Adipocyte (in vitro differentiated cells): Measurements from ENCODE around the gene ATG4A.

Experiments used
- DNase-seq: peaks from one replicate; pipeline ENCODE4 v3.0.0-alpha.2; 2015; ENCODE audit warnings: low read depth
- H3K27me3 ChIP-seq: replicated peaks from 2 replicates; pipeline ENCODE4 v1.7.0; 2013; ENCODE audit warnings: mild to moderate bottlenecking, low read length, moderate library complexity; ENCODE audit not compliant: control insufficient read depth, insufficient read depth
- H3K36me3 ChIP-seq: 2 replicates; pipeline ENCODE4 v1.7.0; 2013; ENCODE audit warnings: low read length, mild to moderate bottlenecking, moderate library complexity; ENCODE audit not compliant: control insufficient read depth, insufficient read depth, severe bottlenecking
- H3K4me1 ChIP-seq: 2 replicates; pipeline ENCODE4 v1.7.0; 2013; ENCODE audit warnings: mild to moderate bottlenecking, low read length, moderate library complexity; ENCODE audit not compliant: control insufficient read depth, insufficient read depth
- H3K4me3 ChIP-seq: 2 replicates; pipeline ENCODE4 v1.7.0; 2013; ENCODE audit warnings: mild to moderate bottlenecking, low read length, moderate library complexity
- H3K9ac ChIP-seq: 2 replicates; pipeline ENCODE4 v1.7.0; 2013; ENCODE audit warnings: mild to moderate bottlenecking, low read length, moderate library complexity
- H3K9me3 ChIP-seq: 2 replicates; pipeline ENCODE4 v1.7.0; 2013; ENCODE audit warnings: mild to moderate bottlenecking, low read length, moderate library complexity; ENCODE audit not compliant: control insufficient read depth

Gene ATG4A

GRCh38 chrX:108122748-108123147 is 31.2 kb downstream of the ATG4A start:
- H3K36me3 ChIP-seq = no peaks in the 10 kb centered on the region
- H3K9me3 ChIP-seq = peaks cover 7% of the 10 kb centered on the region
- H3K4me1 ChIP-seq = peaks cover 34% of the 10 kb centered on the region
- no peak overlapping the region for H3K4me3 ChIP-seq
- DNase-seq = peak; percentile 39
- H3K27me3 ChIP-seq = peaks cover 22% of the 10 kb centered on the region
- no peak overlapping the region for H3K9ac ChIP-seq

GRCh38 chrX:108123591-108124366 is 32.2 kb downstream of the ATG4A start:
- H3K27me3 ChIP-seq = peaks cover 16% of the 10 kb centered on the region
- no peak overlapping the region for H3K9ac ChIP-seq
- no peak for DNase-seq
- peaks cover 34% of the 10 kb centered on the region for H3K4me1 ChIP-seq
- H3K9me3 ChIP-seq = peaks cover 7% of the 10 kb centered on the region
- no peaks in the 10 kb centered on the region for H3K36me3 ChIP-seq
- no peak overlapping the region for H3K4me3 ChIP-seq

GRCh38 chrX:108126661-108127060 is 35.1 kb downstream of the ATG4A start:
- Histone ChIP-seq H3K4me3 (no peak overlapping the region), H3K9ac (no peak overlapping the region), H3K4me1 (peaks cover 21% of the 10 kb centered on the region), H3K36me3 (no peaks in the 10 kb centered on the region), H3K9me3 (peaks cover 7% of the 10 kb centered on the region), H3K27me3 (peaks cover 11% of the 10 kb centered on the region)
- peak; percentile 6 for DNase-seq

DNA sequence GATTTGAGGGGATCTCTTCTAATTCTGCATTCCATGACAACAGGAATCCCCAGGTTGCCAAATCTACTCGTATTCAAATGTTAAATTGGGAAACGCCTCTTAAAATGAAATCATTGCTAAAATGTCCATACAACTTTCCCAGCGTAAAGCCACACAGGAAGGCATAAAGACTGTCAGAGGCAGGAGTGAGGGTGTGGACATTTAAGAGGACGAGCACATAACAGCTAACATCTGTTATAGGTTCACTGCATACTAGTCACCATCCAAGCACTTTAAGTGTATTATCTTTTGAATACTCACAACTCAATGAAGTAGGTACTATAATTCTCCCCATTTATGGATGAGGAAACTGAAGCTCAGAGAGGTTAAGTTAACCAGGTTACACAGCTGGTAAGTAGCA is 35.6 kb downstream of the ATG4A start:
- DNase-seq = no peak
- H3K4me1 ChIP-seq = peaks cover 17% of the 10 kb centered on the region
- peaks cover 7% of the 10 kb centered on the region for H3K27me3 ChIP-seq
- H3K9ac ChIP-seq = no peak overlapping the region
- H3K4me3 ChIP-seq = no peak overlapping the region
- peaks cover 7% of the 10 kb centered on the region for H3K9me3 ChIP-seq
- H3K36me3 ChIP-seq = no peaks in the 10 kb centered on the region

- DNase-seq = no peak
- Histone ChIP-seq H3K9ac (no peak overlapping the region), H3K4me3 (no peak overlapping the region), H3K4me1 (no peaks in the 10 kb centered on the region), H3K36me3 (peaks cover 8% of the 10 kb centered on the region), H3K27me3 (peaks cover 8% of the 10 kb centered on the region), H3K9me3 (no peaks in the 10 kb centered on the region)
Measured at GRCh38 chrX:108130889-108131288, 39.3 kb downstream of the ATG4A start.

DNA sequence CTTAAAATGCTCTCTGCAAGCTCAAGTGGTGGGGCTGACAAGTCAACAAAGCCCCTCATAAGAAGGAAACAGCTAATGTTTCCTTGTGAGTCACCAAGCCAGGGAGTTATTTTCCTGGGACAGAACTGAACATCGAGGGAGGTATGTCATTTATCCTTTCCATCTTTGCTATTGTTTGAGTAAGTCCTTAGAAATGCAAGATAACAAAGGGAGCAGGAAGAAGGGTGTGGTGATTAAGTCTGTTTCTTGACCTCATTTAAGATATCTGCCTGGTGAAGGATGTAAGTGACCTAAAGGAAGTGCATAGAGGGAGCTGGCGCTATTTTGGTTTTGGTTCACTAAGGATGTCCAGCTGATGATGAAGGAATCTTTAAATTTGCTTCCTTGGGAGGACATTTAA is 39.9 kb downstream of the ATG4A start:
- DNase-seq = no peak
- H3K4me3 ChIP-seq = no peak overlapping the region
- H3K4me1 ChIP-seq = no peaks in the 10 kb centered on the region
- peaks cover 8% of the 10 kb centered on the region for H3K36me3 ChIP-seq
- peaks cover 8% of the 10 kb centered on the region for H3K27me3 ChIP-seq
- no peaks in the 10 kb centered on the region for H3K9me3 ChIP-seq
- no peak overlapping the region for H3K9ac ChIP-seq

GRCh38 chrX:108132034-108132433 is 40.5 kb downstream of the ATG4A start:
- H3K27me3 ChIP-seq = peaks cover 8% of the 10 kb centered on the region
- DNase-seq = no peak
- no peak overlapping the region for H3K9ac ChIP-seq
- H3K36me3 ChIP-seq = peaks cover 8% of the 10 kb centered on the region
- H3K4me3 ChIP-seq = no peak overlapping the region
- H3K4me1 ChIP-seq = no peaks in the 10 kb centered on the region
- no peaks in the 10 kb centered on the region for H3K9me3 ChIP-seq

GRCh38 chrX:108132876-108133275 is 41.3 kb downstream of the ATG4A start:
- no peaks in the 10 kb centered on the region for H3K4me1 ChIP-seq
- no peak for DNase-seq

GRCh38 chrX:108134724-108135123 is 43.1 kb downstream of the ATG4A start:
- H3K27me3 ChIP-seq = peaks cover 8% of the 10 kb centered on the region
- H3K9ac ChIP-seq = no peak overlapping the region
- H3K9me3 ChIP-seq = peaks cover 2% of the 10 kb centered on the region
- no peaks in the 10 kb centered on the region for H3K4me1 ChIP-seq
- peaks cover 15% of the 10 kb centered on the region for H3K36me3 ChIP-seq
- DNase-seq = no peak
- H3K4me3 ChIP-seq = no peak overlapping the region

More at GRCh38 chrX:108132876-108133275, 41.3 kb downstream of the ATG4A start:
- Histone ChIP-seq H3K9ac (no peak overlapping the region), H3K27me3 (peaks cover 8% of the 10 kb centered on the region), H3K9me3 (no peaks in the 10 kb centered on the region), H3K4me3 (no peak overlapping the region), H3K36me3 (peaks cover 8% of the 10 kb centered on the region)

DNA sequence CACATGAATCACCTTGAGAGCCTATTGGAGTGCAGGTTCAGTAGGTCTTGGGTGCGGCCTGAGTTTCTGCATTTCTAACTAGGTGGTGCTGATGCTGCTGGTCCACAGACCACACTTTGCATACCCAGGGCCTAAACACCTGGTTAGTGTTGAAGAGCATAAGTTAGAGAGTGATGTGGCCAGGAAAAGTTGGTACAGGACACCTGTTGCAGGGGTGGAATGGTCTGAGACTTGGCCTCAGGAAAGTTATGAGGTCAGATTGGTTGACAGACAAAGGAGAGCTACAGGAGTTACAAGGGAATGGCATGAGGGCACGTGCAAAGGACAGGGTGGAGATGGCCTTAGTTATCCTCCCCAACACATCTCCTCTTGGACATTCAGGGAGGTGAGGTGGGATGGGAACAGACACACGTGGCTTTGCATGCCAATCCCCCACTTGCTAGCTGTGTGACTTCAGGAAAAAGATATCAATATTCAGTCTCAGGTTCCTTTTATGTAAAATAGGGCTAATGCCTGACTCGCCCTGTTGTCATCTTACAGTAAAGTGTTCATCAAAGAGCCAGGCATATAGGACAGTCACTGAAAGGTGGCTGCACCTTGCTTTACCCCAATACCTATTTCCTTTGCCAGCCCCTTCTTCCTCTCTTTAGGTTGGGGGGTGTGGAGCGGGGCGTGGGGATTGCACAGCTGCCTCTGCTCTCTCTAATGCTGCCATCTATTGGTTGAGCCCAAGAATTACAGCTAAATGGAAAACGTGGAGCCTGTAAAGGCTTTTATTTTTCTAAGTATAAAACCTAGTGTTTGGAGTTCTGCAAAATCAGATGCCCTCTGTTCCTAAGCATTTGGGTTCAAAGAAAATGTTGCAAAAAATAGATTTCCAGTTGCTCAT is 47.5 kb downstream of the ATG4A start:
- peak; percentile 25 for DNase-seq
- H3K4me1 ChIP-seq = no peaks in the 10 kb centered on the region
- peaks cover 19% of the 10 kb centered on the region for H3K36me3 ChIP-seq
- peaks cover 5% of the 10 kb centered on the region for H3K9me3 ChIP-seq
- H3K9ac ChIP-seq = no peak overlapping the region
- H3K4me3 ChIP-seq = no peak overlapping the region
- peaks cover 4% of the 10 kb centered on the region for H3K27me3 ChIP-seq

GRCh38 chrX:108148524-108148923 is 56.9 kb downstream of the ATG4A start:
- H3K9me3 ChIP-seq = no peaks in the 10 kb centered on the region

More at GRCh38 chrX:108148524-108148923, 56.9 kb downstream of the ATG4A start:
- no peaks in the 10 kb centered on the region for H3K4me1 ChIP-seq
- H3K27me3 ChIP-seq = no peaks in the 10 kb centered on the region
- H3K4me3 ChIP-seq = no peak overlapping the region
- H3K9ac ChIP-seq = no peak overlapping the region
- H3K36me3 ChIP-seq = peaks cover 6% of the 10 kb centered on the region
- DNase-seq = no peak
